SJCRH30 (cell line): ENCODE measurements around the gene GFER. TPM values are rescaled to one million over a fixed set of nuclear protein-coding genes. Genes with fewer than 3 reads are reported as not detected.
"Not testable (repeated sequence)": the region's sequence is repeated elsewhere in the genome, so short reads cannot be mapped to it uniquely, and the experiment has no call there.

ENCODE experiments used
- DNase-seq, 2 experiments: peaks; one replicate each; pipeline ENCODE4 v3.0.0-alpha.2; 2015 to 2020
- H3K27ac ChIP-seq: fragments of 250-450 bp; sonication (Bioruptor Pico); 2 replicates; pipeline ENCODE4 v1.5.1; 2020; ENCODE audit warnings: mild to moderate bottlenecking, moderate library complexity
- H3K27me3 ChIP-seq: fragments of 250-450 bp; sonication (Bioruptor Pico); 2 replicates; pipeline ENCODE4 v1.5.1; 2020; ENCODE audit warnings: mild to moderate bottlenecking, moderate library complexity
- H3K36me3 ChIP-seq: fragments of 250-450 bp; sonication (Bioruptor Pico); 2 replicates; pipeline ENCODE4 v1.5.1; 2020; ENCODE audit warnings: mild to moderate bottlenecking, moderate library complexity
- H3K4me1 ChIP-seq: fragments of 250-450 bp; sonication (Bioruptor Pico); 2 replicates; pipeline ENCODE4 v1.5.1; 2020; ENCODE audit warnings: mild to moderate bottlenecking, moderate library complexity
- H3K4me3 ChIP-seq: fragments of 250-450 bp; sonication (Bioruptor Pico); 2 replicates; pipeline ENCODE4 v1.5.1; 2020; ENCODE audit warnings: mild to moderate bottlenecking, moderate library complexity
- H3K9me3 ChIP-seq: fragments of 250-450 bp; sonication (Bioruptor Pico); replicated peaks from 2 replicates; pipeline ENCODE4 v1.5.1; 2020; ENCODE audit warnings: mild to moderate bottlenecking, moderate library complexity
- total RNA-seq: library from RNA; depleted of rRNA; stranded (reverse); fragments of >200 nt; shearing (Covaris generic); gene quantifications from 2 replicates; pipeline ENCODE4 v1.2.3, GENCODE V29; 2014

GFER gene
- total RNA-seq, 1 experiment from 2014 or later = 20.6 TPM

- H3K4me1 ChIP-seq = no peaks in the 10 kb centered on the region; the same call in 1 of the 2 replicates
- H3K27me3 ChIP-seq = peaks cover 17% of the 10 kb centered on the region; the same call in 1 of the 2 replicates
- no peaks in the 10 kb centered on the region for H3K36me3 ChIP-seq
- H3K9me3 ChIP-seq = no peaks in the 10 kb centered on the region
- H3K4me3 ChIP-seq = peak within 1 kb of the TSS; percentile 31; the same call in 1 of the 2 replicates
- no peak within 1 kb of the TSS for H3K27ac ChIP-seq
- DNase-seq = no peak
Measured at GRCh38 chr16:2026461-2027023, 42.5 kb downstream of the GFER start, which contains the start of gene NHERF2. Gene NHERF2, plus strand, starts transcription at chr16:2026902. Its CDS starts 104 bp downstream, at chr16:2027006.

GRCh38 chr16:2027024-2028010 is 43.3 kb downstream of the GFER start:
- Histone ChIP-seq H3K27me3 (peaks cover 17% of the 10 kb centered on the region; the same call in 1 of the 2 replicates), H3K9me3 (no peaks in the 10 kb centered on the region), H3K4me3 (peak overlapping the region; percentile 31; the same call in 1 of the 2 replicates), H3K36me3 (no peaks in the 10 kb centered on the region), H3K27ac (no peak overlapping the region), H3K4me1 (peaks cover 2% of the 10 kb centered on the region)
- DNase-seq = no peak

DNA sequence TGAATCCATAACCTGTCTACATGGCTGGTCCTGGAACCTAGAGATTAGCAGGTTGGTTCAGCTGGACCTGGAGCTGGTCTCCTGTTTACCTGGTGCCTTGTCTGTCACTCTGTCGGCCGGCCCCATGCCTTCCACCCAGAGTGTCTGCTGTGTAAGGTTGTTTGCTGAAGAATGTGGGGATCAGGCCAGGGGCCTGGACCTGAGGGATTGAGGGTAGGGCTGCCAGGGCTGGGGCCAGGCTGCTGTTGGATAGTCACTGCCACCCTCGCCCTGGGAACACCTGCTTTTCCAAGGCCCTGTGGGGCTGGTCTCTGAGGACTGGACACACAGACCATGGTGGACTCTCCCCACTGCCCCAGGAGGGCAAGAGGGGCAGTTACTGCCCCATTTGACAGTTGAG is 44.2 kb downstream of the GFER start:
- no peak overlapping the region for H3K27ac ChIP-seq
- H3K27me3 ChIP-seq = peaks cover 17% of the 10 kb centered on the region; the same call in 1 of the 2 replicates
- no peaks in the 10 kb centered on the region for H3K36me3 ChIP-seq
- H3K9me3 ChIP-seq = no peaks in the 10 kb centered on the region
- DNase-seq = no peak
- H3K4me1 ChIP-seq = peaks cover 11% of the 10 kb centered on the region
- no peak overlapping the region for H3K4me3 ChIP-seq

DNA sequence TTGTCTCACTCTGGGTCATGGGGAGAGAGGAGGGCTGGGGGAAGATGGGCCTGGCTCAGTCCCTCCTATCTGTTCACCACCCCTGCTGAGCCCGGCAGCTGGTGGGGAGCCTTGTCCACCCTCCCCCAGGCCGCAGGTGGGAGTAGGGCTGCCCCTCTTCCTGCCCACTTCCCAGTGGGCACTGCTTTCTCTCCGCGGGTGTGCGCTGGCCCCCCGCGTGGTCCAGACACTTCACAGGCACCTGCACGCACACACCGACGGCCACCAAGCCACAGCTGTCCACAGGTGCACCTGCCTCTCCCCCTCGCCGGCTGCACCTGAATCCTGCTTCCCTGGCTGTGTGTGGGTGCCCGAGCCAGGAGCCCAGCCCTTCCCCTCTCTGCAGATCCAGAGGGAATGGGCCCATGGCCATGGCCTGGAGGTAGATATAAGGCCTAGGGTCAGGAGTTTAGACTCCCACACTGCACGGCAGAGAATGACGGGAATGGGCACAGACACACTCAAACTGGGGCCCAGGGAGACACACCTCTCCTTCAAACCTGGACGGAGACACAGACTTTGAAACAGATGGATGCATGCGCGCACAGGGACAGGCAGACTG is 44.7 kb downstream of the GFER start:
- Histone ChIP-seq H3K27me3 (peaks cover 17% of the 10 kb centered on the region; the same call in 1 of the 2 replicates), H3K9me3 (no peaks in the 10 kb centered on the region), H3K27ac (no peak overlapping the region), H3K4me3 (no peak overlapping the region), H3K4me1 (peaks cover 13% of the 10 kb centered on the region), H3K36me3 (no peaks in the 10 kb centered on the region)
- no peak for DNase-seq

- H3K36me3 ChIP-seq = no peaks in the 10 kb centered on the region
- H3K4me3 ChIP-seq = no peak overlapping the region
- no peak overlapping the region for H3K27ac ChIP-seq
- H3K9me3 ChIP-seq = no peaks in the 10 kb centered on the region
- no peak for DNase-seq
- H3K4me1 ChIP-seq = peaks cover 16% of the 10 kb centered on the region
- peaks cover 17% of the 10 kb centered on the region; the same call in 1 of the 2 replicates for H3K27me3 ChIP-seq
Measured at GRCh38 chr16:2029350-2029749, 45.4 kb downstream of the GFER start.

DNA sequence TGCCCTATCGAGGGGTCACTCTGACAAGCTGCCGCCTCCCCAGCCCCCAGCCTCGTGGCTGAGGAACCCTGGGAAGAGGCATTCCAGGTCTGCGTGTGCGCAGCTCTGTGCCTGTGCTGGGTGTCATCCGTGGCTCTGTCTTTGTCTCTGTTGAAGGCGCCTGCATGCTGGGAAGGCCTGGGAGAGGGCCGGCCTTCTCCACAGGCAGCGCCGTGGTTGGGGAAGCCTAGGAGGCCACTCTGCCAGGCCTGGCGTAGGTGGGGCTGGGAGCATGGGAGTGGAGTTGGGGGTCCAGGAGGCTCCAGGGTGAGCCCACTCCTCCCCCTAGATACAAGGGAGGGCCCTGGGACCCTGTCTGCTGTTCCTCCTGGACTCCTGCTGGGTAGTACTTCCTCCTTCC is 46.0 kb downstream of the GFER start:
- Histone ChIP-seq H3K36me3 (no peaks in the 10 kb centered on the region), H3K27me3 (peaks cover 17% of the 10 kb centered on the region; the same call in 1 of the 2 replicates), H3K4me1 (peaks cover 20% of the 10 kb centered on the region), H3K9me3 (no peaks in the 10 kb centered on the region), H3K4me3 (no peak overlapping the region), H3K27ac (no peak overlapping the region)
- no peak for DNase-seq

DNA sequence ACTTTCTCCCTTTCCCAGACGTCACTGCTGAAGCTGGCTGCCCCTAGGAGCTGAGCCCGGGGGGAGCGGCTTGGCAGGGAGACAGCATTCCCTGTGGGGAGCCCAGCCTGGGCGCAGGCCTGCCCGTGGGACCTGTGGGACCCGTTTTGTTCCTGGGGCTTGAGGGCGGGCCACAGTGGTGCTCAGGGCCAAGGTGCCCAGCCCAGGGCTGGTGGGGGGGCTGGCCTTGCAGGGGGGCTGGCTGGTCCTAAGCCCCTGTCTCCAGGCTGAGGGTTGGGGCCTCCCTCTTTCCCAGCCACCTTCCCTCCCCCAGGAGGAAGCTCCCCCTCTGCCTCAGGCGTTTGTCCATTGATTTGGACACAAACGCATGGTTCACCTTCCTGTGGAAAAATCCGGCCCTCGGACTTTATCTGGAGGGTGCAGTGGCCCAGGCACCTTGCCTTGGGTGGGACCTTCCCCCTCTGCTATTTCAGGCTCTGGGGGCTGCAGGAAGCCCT is 47.1 kb downstream of the GFER start:
- Histone ChIP-seq H3K27ac (no peak overlapping the region), H3K9me3 (no peaks in the 10 kb centered on the region), H3K4me3 (no peak overlapping the region), H3K27me3 (peaks cover 9% of the 10 kb centered on the region; the same call in 1 of the 2 replicates), H3K4me1 (peaks cover 25% of the 10 kb centered on the region), H3K36me3 (no peaks in the 10 kb centered on the region)
- DNase-seq = no peak

- Histone ChIP-seq H3K9me3 (no peaks in the 10 kb centered on the region), H3K4me3 (peak overlapping the region; percentile 57), H3K27me3 (peaks cover 8% of the 10 kb centered on the region; the same call in 1 of the 2 replicates), H3K27ac (no peak overlapping the region), H3K36me3 (no peaks in the 10 kb centered on the region), H3K4me1 (peaks cover 27% of the 10 kb centered on the region)
- peak in 1 of 2 experiments; percentile 44 for DNase-seq
Measured at GRCh38 chr16:2032285-2033056, 48.5 kb downstream of the GFER start.

DNA sequence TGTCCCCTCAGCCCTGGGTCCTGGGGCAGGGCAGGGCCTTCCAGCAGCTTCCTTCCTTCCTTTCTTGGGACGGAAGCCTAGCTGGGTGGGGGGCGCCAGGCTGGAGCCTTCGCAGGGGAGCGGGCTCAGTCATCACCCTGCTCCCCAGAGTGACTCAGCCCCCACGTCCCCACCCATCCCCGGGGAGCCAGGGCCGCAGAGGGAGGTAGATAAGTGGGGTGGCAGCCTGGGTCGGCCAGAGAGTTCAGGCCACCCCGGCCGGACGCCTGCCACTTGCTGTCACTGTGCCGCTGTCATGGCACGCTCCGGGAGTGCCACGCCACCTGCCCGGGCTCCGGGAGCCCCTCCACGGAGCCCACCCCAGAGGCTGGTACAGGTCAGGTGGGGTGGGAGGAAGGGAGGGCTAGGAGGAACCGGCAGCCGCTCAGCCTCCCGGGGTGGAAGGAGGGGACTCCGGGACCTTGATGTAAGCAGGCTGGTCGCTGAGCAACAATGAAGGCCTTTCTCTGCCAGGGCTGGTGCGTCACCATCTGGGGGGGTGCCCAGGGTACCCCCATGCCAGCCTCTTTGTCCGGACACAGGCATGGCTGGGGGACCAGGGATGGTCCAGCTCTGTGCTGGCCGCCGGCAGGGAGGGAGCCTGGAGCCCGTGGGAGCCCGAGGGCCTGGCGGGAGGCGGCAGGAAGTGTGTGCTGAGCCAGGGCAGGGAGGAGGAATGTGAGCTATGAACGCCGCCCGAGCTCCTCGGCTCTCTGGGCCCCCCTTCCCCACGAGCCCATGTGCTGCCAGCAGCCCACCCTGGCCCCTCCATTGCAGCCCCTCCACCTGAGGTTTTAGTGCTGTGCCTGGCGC is 49.3 kb downstream of the GFER start:
- Histone ChIP-seq H3K27me3 (no peaks in the 10 kb centered on the region; the same call in 1 of the 2 replicates), H3K9me3 (no peaks in the 10 kb centered on the region), H3K4me1 (peaks cover 27% of the 10 kb centered on the region), H3K4me3 (peak overlapping the region; percentile 57), H3K27ac (peak overlapping the region; percentile 32), H3K36me3 (no peaks in the 10 kb centered on the region)
- DNase-seq = peak; percentile 53 to 62

DNA sequence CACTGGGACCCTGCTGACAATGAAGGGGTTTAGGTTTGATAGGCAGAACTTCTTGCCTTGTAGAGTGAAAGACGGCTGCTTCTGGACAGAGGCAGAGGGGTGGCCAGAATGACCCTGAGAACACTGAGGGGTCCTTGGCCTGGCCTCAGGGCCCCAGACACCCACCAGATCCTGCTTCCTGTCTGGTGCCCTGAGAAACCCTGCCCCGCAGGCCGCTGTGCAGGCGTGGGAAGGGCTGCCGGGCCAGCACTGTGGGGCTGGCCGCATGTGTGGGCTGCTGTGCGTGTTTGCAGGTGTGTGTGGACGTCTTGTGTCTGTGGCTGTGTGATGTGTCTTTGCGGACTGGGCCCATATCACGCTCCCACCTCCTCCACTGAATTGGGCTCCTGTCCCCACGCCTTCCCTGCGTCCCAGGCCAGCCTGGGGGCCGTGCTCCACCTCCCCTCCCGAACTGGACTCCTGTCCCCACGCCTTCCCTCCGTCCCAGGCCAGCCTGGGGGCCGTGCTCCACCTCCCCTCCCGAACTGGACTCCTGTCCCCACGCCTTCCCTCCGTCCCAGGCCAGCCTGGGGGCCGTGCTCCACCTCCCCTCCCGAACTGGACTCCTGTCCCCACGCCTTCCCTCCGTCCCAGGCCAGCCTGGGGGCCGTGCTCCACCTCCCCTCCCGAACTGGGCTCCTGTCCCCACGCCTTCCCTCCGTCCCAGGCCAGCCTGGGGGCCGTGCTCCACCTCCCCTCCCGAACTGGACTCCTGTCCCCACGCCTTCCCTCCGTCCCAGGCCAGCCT is 50.1 kb downstream of the GFER start:
- H3K4me3 ChIP-seq = peak overlapping the region; percentile 57
- H3K36me3 ChIP-seq, H3K27me3 ChIP-seq, H3K9me3 ChIP-seq, DNase-seq: not testable (repeated sequence)
- peak overlapping the region; percentile 32 for H3K27ac ChIP-seq
- H3K4me1 ChIP-seq = peaks cover 32% of the 10 kb centered on the region

GRCh38 chr16:2034696-2035430 is 50.9 kb downstream of the GFER start:
- Histone ChIP-seq H3K27me3 (no peaks in the 10 kb centered on the region), H3K36me3 (no peaks in the 10 kb centered on the region), H3K27ac (peak overlapping the region; percentile 57), H3K4me3 (peak overlapping the region; percentile 43), H3K9me3 (no peaks in the 10 kb centered on the region), H3K4me1 (peaks cover 39% of the 10 kb centered on the region)
- DNase-seq = no peak
